GM23248 (cell line): ENCODE data around the gene TRIP12. TPM values are rescaled to one million over a fixed set of nuclear protein-coding genes. Genes with fewer than 3 reads are reported as not detected.

Experiments used
- DNase-seq: peaks from one replicate; pipeline ENCODE4 v3.0.0-alpha.2; 2015
- H2AFZ ChIP-seq: fragments of 200-600 bp; sonication (generic); 2 replicates; pipeline ENCODE4 v1.6.1; 2016; ENCODE audit warnings: antibody characterized with exemption
- H3F3A ChIP-seq: fragments of 200-600 bp; sonication (generic); 2 replicates; pipeline ENCODE4 v1.6.1; 2016; ENCODE audit warnings: mild to moderate bottlenecking, antibody characterized with exemption, mixed run types; ENCODE audit not compliant: insufficient read depth
- H3K27ac ChIP-seq: fragments of 200-600 bp; sonication (generic); 2 replicates; pipeline ENCODE4 v1.5.1; 2016; ENCODE audit warnings: mild to moderate bottlenecking
- H3K27me3 ChIP-seq: fragments of 200-600 bp; sonication (generic); replicated peaks from 2 replicates; pipeline ENCODE4 v1.6.1; 2016; ENCODE audit warnings: mild to moderate bottlenecking; ENCODE audit not compliant: insufficient read depth
- H3K36me3 ChIP-seq: fragments of 200-600 bp; sonication (generic); 2 replicates; pipeline ENCODE4 v1.6.1; 2016; ENCODE audit warnings: low read depth, mild to moderate bottlenecking
- H3K4me1 ChIP-seq: fragments of 200-600 bp; sonication (generic); 2 replicates; pipeline ENCODE4 v1.6.1; 2016; ENCODE audit warnings: mild to moderate bottlenecking; ENCODE audit not compliant: insufficient read depth
- H3K4me2 ChIP-seq: fragments of 200-600 bp; sonication (generic); one replicate; pipeline ENCODE4 v1.6.1; 2016; ENCODE audit warnings: mild to moderate bottlenecking; ENCODE audit not compliant: unreplicated experiment
- H3K4me3 ChIP-seq: fragments of 200-600 bp; sonication (generic); 2 replicates; pipeline ENCODE4 v1.5.1; 2016; ENCODE audit warnings: mild to moderate bottlenecking
- H3K79me2 ChIP-seq: fragments of 200-600 bp; sonication (generic); 2 replicates; pipeline ENCODE4 v1.6.1; 2016; ENCODE audit warnings: mild to moderate bottlenecking; ENCODE audit not compliant: insufficient read depth
- H3K9ac ChIP-seq: fragments of 200-600 bp; sonication (generic); 2 replicates; pipeline ENCODE4 v1.6.1; 2016; ENCODE audit warnings: mild to moderate bottlenecking
- H3K9me2 ChIP-seq: fragments of 200-600 bp; sonication (generic); 2 replicates; pipeline ENCODE4 v1.6.1; 2016; ENCODE audit warnings: mixed run types, mild to moderate bottlenecking, moderate library complexity; ENCODE audit not compliant: insufficient read depth
- H3K9me3 ChIP-seq: fragments of 200-600 bp; sonication (generic); one replicate; pipeline ENCODE4 v1.6.1; 2017; ENCODE audit warnings: low read depth
- H4K20me1 ChIP-seq: fragments of 200-600 bp; sonication (generic); 2 replicates; pipeline ENCODE4 v1.6.0; 2016; ENCODE audit not compliant: insufficient read depth
- EZH2 ChIP-seq: fragments of 200-600 bp; sonication (generic); IDR thresholded peaks from 2 replicates; pipeline ENCODE4 v1.6.1; 2018; ENCODE audit warnings: antibody characterized with exemption, mild to moderate bottlenecking; ENCODE audit not compliant: insufficient read depth, poor library complexity, severe bottlenecking
- EZH2phosphoT487 ChIP-seq: fragments of 200-600 bp; sonication (generic); IDR thresholded peaks from 2 replicates; pipeline ENCODE4 v1.6.1; 2018; ENCODE audit warnings: antibody characterized with exemption, moderate library complexity, mild to moderate bottlenecking, low read depth; ENCODE audit not compliant: insufficient read depth
- WGBS, 2 experiments: methylation state at CpG; one replicate each; pipeline ENCODE4 v1.1.6; 2015 to 2017; ENCODE audit warnings: low lambda C conversion rate in 2 of 2, low coverage in 1 of 2; ENCODE audit errors: missing lambda C conversion rate in 2 of 2; 5-methylcytosine and 5-hydroxymethylcytosine counted together
- in situ Hi-C: fragments of 300-500 bp; cut with MboI; formaldehyde crosslinking; loops from 2 replicates; pipeline ENCODE4 v1.15.0; 2020
- polyA plus RNA-seq: library from polyadenylated mRNA; unstranded; fragments of >200 nt; fragmentation: Nextera tagmentation; extraction: Ambion mirVana; gene quantifications from 2 replicates; pipeline ENCODE4 v1.2.1, GENCODE V29; 2016
- total RNA-seq: library from RNA; depleted of rRNA; stranded (reverse); fragments of >200 nt; shearing (Covaris generic); gene quantifications from 2 replicates; pipeline ENCODE4 v1.2.3, GENCODE V29; 2014

Gene TRIP12
- total and polyA plus RNA-seq, 2 experiments from 2014 or later, result 52.2 to 124 TPM

DNA sequence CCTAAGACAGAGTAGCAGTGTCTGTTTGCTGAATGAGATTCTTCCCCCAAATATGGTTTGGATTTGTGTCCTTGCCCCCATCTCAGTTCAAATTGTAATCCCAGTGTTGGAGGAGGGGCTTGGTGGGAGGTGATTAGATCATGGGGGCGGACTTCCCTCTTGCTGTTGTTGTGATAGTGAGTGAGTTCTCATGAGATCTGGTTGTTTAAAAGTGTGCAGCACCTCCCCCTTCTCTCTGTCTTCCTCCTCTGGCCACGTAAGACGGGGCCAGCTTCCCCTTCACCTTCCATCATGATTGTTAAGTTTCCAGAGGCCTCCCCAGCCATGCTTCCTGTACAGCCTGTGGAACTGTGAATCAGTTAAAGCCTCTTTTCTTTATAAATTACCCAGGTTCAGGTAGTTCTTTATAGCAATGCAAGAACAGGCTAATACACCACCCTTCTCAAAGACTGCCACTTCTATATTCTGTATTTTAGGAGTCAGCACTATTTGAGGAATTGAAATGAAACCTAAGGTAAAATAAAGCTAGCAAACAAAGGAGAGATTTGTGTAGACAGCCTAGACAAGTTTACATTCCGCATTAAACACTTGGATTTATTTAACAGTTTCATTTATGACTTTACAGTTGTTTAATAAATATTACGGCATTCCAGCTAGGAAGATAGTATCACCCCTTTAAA is 22.1 kb upstream of the TRIP12 start:
- Histone ChIP-seq H3K9ac (no peak overlapping the region), H3K79me2 (no peaks in the 10 kb centered on the region), H3K27me3 (no peaks in the 10 kb centered on the region), H3K4me2 (no peak overlapping the region), H3K4me3 (no peak overlapping the region), H3K9me3 (no peaks in the 10 kb centered on the region), H4K20me1 (no peaks in the 10 kb centered on the region), H3F3A (no peaks in the 10 kb centered on the region), H3K27ac (no peak overlapping the region), H2AFZ (no peak overlapping the region), H3K4me1 (no peaks in the 10 kb centered on the region), H3K36me3 (no peaks in the 10 kb centered on the region), H3K9me2 (no peaks in the 10 kb centered on the region)
- DNase-seq, result no peak
- no peak for TF ChIP-seq EZH2phosphoT487
- TF ChIP-seq EZH2, result no peak
- 88 to 93% methylated on average over 5 of the region's 5 CpGs for WGBS, 2 experiments
- in situ Hi-C loops, result no loop called here

DNA sequence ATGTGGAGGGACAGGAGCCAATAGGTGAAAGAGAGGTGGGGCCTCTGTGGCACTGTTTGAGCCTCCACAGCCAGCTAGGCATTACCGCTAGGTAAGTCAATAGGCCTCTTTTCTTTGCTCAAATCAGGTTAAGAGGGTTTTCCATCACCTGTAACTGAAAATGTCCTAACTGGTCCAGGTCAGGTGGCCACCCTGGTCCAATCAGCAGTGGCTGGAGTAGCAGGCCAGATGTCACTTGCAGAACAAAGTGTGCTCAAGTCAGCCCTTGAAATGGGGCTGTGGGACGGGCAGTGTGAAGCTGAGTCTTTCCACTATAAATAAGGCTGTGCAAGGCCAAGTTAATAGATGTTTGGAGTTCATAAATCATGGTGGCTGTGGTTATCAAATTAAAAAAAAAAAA is 21.4 kb upstream of the TRIP12 start:
- Histone ChIP-seq H3K36me3 (no peaks in the 10 kb centered on the region), H3K4me2 (no peak overlapping the region), H3K27ac (no peak overlapping the region), H2AFZ (no peak overlapping the region), H3K9me2 (no peaks in the 10 kb centered on the region), H3K9me3 (no peaks in the 10 kb centered on the region), H3F3A (no peaks in the 10 kb centered on the region), H3K79me2 (no peaks in the 10 kb centered on the region), H3K9ac (no peak overlapping the region), H3K4me1 (no peaks in the 10 kb centered on the region), H3K4me3 (no peak overlapping the region), H3K27me3 (no peaks in the 10 kb centered on the region), H4K20me1 (no peaks in the 10 kb centered on the region)
- WGBS, 2 experiments, result 91 to 100% methylated on average over 2 of the region's 2 CpGs
- DNase-seq, result no peak
- TF ChIP-seq EZH2phosphoT487 (no peak), EZH2 (no peak)
- in situ Hi-C loops, result no loop called here

DNA sequence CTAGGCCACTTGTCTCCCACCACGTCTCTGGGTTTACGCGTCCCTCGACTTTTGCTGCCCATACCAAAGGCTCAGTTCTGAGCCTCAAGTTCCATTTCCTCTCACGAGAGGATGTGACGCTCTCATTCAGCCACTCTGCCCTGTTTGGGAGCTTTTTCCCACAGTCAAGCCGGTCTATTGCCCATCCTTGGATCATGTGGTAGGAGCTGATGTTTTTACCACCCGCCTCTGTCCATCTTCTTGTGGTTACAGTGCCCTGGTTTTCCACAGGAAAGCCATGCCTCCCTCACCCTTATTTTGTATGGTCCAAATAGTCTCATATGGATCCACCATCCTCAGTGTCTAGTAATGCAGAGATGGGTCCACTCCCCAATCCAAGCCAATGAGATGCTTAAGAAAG is 20.9 kb upstream of the TRIP12 start:
- Histone ChIP-seq H3K4me2 (no peak overlapping the region), H3K36me3 (no peaks in the 10 kb centered on the region), H3K27ac (no peak overlapping the region), H3K27me3 (no peaks in the 10 kb centered on the region), H3K9me2 (no peaks in the 10 kb centered on the region), H2AFZ (no peak overlapping the region), H3K4me3 (no peak overlapping the region), H3K4me1 (no peaks in the 10 kb centered on the region), H3K79me2 (no peaks in the 10 kb centered on the region), H4K20me1 (no peaks in the 10 kb centered on the region), H3K9me3 (no peaks in the 10 kb centered on the region), H3F3A (no peaks in the 10 kb centered on the region), H3K9ac (no peak overlapping the region)
- DNase-seq, result no peak
- TF ChIP-seq EZH2, result no peak
- TF ChIP-seq EZH2phosphoT487, result no peak
- in situ Hi-C loops, result no loop called here
- WGBS, 2 experiments, result 98% methylated on average over 8 of the region's 8 CpGs

DNA sequence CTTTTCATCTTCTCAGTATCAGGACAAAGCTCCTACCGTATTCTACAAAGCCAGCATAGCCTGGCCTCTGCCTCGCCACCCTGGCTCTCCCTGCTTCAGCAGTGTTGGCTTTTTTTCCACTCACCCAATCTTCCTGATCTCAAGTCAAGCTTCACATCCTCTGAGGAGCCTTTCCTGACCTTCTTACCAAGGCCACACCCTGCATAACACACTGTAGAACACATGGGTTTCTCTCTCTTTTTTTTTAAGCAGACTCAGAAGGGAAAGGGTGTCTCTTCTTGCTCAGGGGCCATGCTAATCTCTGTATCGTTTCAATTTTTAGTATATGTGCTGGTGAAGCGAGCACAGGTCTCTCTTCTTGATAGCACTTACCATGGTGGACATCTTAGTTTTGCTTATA is 15.7 kb upstream of the TRIP12 start:
- no peak for DNase-seq
- H3K27me3 ChIP-seq, result no peaks in the 10 kb centered on the region
- no peak overlapping the region for H2AFZ ChIP-seq
- in situ Hi-C loops, result no loop called here
- no peak overlapping the region for H3K27ac ChIP-seq
- H3F3A ChIP-seq, result no peaks in the 10 kb centered on the region
- no peaks in the 10 kb centered on the region for H3K9me2 ChIP-seq
- no peak overlapping the region for H3K4me3 ChIP-seq
- H3K79me2 ChIP-seq, result no peaks in the 10 kb centered on the region
- 79 to 83% methylated on average over 4 of the region's 4 CpGs for WGBS, 2 experiments
- no peaks in the 10 kb centered on the region for H3K4me1 ChIP-seq
- H3K9me3 ChIP-seq, result no peaks in the 10 kb centered on the region
- H3K9ac ChIP-seq, result no peak overlapping the region
- no peaks in the 10 kb centered on the region for H4K20me1 ChIP-seq
- H3K36me3 ChIP-seq, result no peaks in the 10 kb centered on the region
- H3K4me2 ChIP-seq, result no peak overlapping the region
- TF ChIP-seq EZH2 (no peak), EZH2phosphoT487 (no peak)
